ENCODE data around the gene AFAP1.

The AFAP1 gene

GRCh38 chr4:7838136-7838782 is 101.4 kb downstream of the AFAP1 start:
- no peak for DNase-seq

GRCh38 chr4:7837597-7838135 is 102.0 kb downstream of the AFAP1 start:
- no peak for DNase-seq

- no peak for DNase-seq
These were observed 107.6 kb downstream of the AFAP1 start for GRCh38 chr4:7831858-7832730.

- DNase-seq: peak in 1 of 2 experiments; percentile 23
These were observed 108.3 kb downstream of the AFAP1 start for GRCh38 chr4:7831330-7831729.

GRCh38 chr4:7830747-7831146 is 108.9 kb downstream of the AFAP1 start:
- DNase-seq: no peak

- DNase-seq: no peak
These were observed 109.7 kb downstream of the AFAP1 start for GRCh38 chr4:7829652-7830580.

GRCh38 chr4:7828793-7829301 is 110.8 kb downstream of the AFAP1 start:
- peak; percentile 10 to 14 for DNase-seq

GRCh38 chr4:7828011-7828720 is 111.5 kb downstream of the AFAP1 start:
- peak; percentile 52 to 59 for DNase-seq

- DNase-seq: no peak
These were observed 112.1 kb downstream of the AFAP1 start for GRCh38 chr4:7827566-7827965.

GRCh38 chr4:7826909-7827306 is 112.8 kb downstream of the AFAP1 start:
- no peak for DNase-seq

GRCh38 chr4:7826176-7826908 is 113.3 kb downstream of the AFAP1 start:
- DNase-seq: no peak

GRCh38 chr4:7824218-7824617 is 115.4 kb downstream of the AFAP1 start:
- DNase-seq: no peak

- no peak for DNase-seq
These were observed 116.2 kb downstream of the AFAP1 start for GRCh38 chr4:7823416-7823824.

GRCh38 chr4:7822877-7823276 is 116.8 kb downstream of the AFAP1 start:
- no peak for DNase-seq

GRCh38 chr4:7822137-7822505 is 117.5 kb downstream of the AFAP1 start:
- DNase-seq: no peak

- no peak for DNase-seq
These were observed 118.2 kb downstream of the AFAP1 start for GRCh38 chr4:7821245-7822136.

GRCh38 chr4:7820031-7820818 is 119.4 kb downstream of the AFAP1 start:
- no peak for DNase-seq

GRCh38 chr4:7819446-7819845 is 120.2 kb downstream of the AFAP1 start:
- DNase-seq: no peak

- DNase-seq: no peak
These were observed 121.2 kb downstream of the AFAP1 start for GRCh38 chr4:7818399-7818911.
